Body of pancreas (tissue), 4 donors: ENCODE results near the gene ATOH8.

ENCODE experiments used
- CTCF ChIP-seq, 7 experiments: fragments of 450-650 bp in 4 of 7; fragments of 200-600 bp in 3 of 7; sonication (generic) in 3 of 7; IDR thresholded peaks; one replicate each; pipeline ENCODE4 v1.5.1; 2016 to 2019; ENCODE audit warnings: antibody characterized with exemption in 7 of 7
- POLR2A ChIP-seq, 3 donors: fragments of 450-650 bp; IDR thresholded peaks; one replicate each; pipeline ENCODE4 v1.6.1; 2016; ENCODE audit warnings: antibody characterized with exemption in 3 of 3, mild to moderate bottlenecking in 2 of 3

GRCh38 chr2:85718009-85718391 lies 35.8 kb upstream of the ATOH8 start:
- TF ChIP-seq POLR2A (IDR thresholded peaks at IDR 0.05) (no peak), CTCF (IDR thresholded peaks at IDR 0.05) (no peak)
